GM19238 (cell line): ENCODE results near the gene SPNS2.

ENCODE experiments used
- DNase-seq: peaks from one replicate; pipeline ENCODE4 v3.0.0; 2011; ENCODE audit warnings: low spot score; ENCODE audit not compliant: insufficient read length

The SPNS2 gene

DNA sequence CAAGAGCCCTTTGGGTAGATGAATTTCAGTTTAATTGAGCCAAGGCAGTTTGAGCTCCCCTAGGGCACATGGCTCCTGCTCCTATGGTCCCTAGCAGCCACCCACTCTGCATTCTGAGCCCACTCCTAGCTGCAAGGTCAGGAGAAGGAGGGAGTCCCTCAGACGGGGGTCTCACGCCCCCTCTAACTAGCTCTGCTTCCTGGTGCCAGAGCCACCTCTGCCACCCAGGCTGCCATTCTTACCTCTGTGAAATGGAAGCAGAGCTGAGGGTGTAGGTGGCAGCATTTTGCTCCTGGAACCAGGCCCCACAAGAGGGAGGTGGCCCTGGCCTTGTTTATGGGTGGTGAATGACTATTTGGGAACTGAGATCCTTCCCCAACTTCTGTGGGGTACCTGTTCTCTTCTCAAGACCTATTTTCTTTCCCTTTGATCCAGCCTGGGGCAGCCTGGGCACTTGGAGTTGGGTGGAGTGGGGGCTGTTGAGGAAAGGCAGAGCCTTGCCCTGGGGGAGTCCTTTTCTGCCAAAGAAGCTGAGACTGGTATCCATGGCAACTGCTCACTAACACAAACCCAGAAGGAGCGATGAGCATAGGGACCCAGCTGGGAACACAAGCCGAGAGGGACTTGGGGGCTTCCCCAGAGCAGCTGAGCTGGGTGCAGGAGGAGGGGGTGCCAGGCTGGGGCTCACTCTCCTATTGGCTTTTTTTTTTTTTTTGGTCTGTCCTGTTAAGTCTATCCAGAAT, 4.8 kb downstream of the SPNS2 start:
- DNase-seq: no peak

DNA sequence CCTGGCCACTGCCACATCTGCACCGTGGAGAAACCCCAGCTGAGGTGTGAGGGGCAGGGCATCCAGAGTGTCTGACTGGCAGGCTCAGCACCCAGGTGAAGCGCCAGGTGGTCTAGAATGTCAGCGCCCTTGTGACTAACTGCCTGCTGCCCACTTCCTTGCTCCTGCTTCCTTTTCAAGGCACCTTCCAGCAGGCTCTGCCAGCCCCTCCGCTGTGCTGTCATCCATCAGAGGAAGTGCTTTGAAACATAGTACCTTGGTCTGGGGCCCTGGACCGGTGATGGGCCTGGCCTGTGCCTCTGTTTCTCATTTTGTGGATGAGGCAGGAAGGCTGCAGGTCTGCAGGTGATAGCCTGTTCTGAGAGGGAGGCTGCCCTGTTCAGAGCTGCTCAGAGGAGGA, 5.5 kb downstream of the SPNS2 start:
- no peak for DNase-seq

DNA sequence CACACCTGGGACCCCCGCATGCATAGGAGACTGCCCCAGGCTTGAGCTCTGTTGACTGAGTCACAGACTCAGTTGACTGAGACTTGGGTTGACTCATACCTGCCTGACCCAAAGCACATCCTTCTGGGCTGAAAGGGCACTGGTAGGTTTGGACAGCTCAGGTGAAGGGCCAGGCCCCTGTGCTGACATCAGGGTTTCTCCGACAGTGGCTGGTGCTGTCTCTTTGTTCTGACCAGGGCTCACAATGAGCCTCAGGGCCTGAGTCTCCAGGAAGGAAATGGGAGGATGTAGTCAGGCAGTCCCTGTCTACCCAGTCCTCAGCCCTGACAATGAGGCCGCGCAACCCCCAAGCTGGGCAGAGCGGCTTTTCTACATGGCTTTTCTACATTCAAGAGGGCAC, 6.5 kb downstream of the SPNS2 start:
- DNase-seq: no peak

DNA sequence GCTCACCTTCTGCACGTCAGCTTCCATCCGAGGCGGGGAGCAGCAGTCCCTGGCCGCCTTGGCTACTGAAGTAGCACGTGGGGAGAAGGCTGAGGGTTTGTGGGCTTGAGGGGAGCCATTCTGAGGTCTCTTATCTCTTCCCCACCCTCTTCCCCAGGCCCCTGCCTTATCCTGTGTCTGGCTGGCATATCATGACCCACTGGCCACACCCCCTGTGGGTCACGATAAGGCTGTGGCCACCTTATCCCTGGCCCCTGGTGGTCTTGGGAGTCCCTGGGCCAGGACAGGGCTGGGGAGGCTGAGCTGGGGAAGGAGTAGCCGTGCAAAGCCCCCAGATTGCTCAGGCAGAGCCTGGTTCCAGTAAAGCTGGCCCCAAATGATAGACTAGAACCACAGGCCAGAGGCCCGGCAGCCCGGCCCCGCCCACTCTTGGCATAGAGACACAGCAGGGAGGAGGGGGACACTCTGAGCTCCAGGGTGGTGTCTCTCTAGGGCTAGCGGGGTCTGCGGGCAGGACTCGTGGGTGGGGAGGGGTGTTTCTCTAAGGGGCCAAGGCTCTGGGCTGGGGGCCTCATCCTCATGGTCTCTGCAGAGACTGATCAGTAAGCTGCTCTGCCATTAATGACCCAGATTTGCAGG, 7.6 kb downstream of the SPNS2 start:
- DNase-seq: no peak

DNA sequence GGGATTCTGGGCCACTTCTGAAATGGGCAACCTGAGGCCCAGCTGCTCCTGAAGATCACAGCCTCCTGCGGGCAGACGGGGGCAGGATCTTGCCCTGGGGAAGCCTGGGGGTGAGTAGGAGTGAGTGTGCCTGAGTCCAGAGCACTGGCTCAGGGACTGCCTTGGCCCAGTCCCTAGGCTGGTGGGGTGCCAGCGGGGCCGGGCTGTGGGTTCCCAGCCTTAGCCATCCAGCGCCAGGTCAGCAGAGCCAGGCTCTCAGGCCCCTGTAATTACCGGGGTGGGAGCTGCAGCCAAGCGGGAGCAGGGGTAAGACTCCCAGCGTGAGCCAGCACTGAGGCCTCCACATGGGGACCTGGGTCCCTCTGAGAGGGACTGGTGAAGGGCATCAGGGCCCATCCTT, 8.2 kb downstream of the SPNS2 start:
- no peak for DNase-seq

DNA sequence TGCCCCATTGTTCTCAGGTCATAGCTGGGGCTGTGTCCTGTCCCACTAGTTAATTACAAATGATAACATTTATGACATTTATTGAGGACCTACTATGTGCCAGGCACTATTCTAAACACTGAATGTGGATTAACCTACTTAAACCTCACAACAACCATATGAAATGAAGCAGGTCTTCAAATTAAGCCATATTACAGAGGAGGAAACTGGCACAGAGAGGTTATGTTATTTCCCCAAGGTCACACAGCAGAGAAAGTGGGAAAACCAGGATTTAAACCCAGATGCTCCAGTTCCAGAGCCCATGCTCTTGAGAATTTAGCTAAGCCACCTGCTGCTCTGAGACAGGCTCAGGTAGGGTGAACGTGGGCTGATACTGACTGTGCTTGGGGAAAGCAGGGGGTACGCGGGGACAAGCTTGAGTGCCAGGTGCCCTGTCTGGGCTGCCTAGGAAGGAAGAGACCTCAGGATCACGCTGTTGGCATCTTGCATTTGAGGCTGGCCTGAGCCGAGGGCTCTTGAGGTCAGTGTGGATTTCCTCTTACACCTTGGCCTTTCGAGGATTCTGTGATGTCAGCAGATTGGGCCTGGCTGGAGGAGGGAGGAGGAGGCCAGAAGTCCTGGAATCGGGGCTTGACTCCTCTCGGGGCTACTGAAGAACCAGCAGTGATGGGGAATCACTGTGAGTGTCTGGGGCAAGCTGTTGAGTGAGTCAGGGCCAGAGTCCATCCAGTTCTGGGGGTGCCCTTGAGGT, 8.9 kb downstream of the SPNS2 start:
- DNase-seq: no peak

DNA sequence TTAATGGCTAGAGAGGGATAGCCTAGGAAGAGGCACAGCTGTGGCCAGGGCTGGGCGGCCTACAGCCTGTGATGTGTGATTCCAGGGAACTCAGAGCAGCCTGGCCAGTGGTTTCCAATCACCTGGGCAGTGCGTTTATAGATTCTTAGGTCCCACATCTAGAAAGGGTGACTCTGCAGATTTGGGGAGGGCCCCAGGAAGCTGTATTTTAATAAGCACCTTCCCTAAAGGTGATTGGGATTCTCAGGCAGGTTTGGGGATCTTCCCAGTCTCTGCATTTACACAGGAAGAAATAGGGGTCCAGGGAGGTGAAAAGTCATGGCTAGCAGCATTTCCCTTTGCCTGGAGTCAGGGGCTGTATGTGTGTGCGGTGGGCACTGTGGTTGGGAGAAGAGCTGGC, 9.5 kb downstream of the SPNS2 start:
- no peak for DNase-seq

DNA sequence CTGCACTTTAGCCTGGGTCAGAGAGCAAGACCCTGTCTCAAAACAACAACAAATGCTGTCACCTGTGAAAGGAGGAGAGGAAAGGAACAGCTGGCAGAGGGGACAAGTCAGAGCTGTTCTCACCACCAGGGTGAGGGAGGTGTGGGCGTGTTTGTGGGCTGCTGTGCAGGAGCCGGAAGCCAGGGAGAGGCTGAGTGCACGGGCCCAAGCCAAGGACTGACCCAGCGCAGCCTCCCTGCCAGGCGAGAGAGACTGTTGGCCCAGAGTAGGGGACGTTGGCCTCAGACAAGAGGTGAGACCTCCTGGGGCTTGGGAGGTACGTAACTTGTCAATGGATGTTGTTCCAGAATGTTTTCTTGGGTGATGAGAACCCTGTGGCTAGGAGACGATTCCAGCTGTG, 10.7 kb downstream of the SPNS2 start:
- DNase-seq: peak; percentile 69

DNA sequence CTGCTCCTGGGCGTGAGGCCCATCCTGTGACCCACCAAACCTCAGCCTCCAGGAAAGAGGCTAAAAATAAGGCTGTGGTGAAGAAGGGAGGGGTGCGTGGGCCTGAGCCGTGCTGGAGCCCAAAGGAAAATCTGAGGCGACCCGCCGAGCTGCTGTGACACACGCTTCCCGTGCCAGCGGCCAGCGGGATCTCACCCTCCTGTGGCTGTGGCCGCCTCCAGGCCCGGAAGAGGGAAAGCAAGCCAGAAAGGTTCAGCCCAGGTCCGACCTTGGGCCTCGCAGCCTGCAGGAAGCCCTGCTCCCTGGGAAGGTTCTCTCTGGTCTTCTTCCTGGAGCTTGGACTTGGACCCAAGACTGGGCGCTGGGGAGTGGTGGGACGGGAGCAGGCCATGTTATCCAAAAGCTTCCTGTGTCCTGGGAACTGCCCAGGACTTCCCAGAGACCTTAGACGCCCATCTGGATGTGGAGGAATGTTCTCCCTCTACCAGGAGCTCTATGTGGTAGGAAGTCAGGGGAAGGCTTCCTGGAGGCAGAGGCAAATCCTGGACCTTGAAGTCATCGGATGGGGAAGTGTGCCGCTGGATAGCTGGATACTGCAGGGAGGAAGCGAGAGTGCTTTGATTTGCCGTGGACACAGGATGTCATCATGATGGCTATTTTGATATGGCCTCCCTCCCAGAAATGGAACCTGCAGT, 11.4 kb downstream of the SPNS2 start:
- no peak for DNase-seq

DNA sequence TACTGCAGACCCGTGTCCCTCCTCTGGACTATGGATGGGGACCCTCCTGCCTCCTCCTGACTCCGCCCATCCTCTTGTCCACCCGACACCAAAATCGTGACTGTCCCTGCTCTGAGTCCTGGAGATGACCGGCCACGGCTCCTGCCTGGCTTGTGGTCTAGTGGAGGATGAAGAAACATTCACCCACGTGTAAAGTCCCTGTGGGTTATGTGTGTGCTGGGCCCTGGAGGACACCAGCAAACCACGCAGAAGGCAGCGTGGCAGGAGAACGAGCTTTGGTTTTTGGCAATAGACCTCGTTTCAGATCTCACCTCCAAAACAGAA, 11.9 kb downstream of the SPNS2 start:
- no peak for DNase-seq

DNA sequence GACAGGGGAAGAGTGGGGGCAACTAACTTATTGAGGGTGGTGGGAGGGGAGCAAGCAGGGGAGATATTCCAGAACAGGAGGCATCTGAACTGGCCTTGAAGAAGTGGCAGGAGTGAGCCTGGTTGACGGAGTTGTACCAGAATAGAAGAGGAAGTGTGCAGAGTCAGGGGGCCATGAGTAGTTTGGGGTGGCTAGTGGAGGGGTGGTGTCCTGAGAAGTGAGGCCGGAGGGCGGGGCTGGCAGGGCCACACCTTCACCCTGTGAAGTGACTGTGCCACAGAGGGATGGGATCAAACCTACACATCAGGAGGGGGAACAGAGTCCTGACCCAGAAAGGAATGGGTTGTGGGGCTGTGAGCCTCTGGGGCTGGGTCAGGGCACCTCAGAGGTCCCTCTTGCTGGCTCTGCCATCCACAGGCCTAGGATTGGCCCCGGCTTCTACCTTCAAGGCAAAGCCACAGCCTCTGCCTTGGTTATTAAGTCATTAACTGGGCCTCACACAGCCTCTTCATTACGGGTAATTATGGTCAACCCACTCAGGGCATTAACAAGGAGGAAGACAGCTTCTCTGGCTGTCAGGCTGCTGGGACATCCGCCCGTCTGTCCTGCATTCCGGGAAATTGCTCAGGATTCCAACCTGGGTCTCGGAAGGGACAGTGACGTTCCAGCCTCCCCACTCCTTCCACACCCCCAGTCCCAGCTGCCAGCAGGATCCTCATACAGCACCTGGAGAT, 12.7 kb downstream of the SPNS2 start:
- no peak for DNase-seq

DNA sequence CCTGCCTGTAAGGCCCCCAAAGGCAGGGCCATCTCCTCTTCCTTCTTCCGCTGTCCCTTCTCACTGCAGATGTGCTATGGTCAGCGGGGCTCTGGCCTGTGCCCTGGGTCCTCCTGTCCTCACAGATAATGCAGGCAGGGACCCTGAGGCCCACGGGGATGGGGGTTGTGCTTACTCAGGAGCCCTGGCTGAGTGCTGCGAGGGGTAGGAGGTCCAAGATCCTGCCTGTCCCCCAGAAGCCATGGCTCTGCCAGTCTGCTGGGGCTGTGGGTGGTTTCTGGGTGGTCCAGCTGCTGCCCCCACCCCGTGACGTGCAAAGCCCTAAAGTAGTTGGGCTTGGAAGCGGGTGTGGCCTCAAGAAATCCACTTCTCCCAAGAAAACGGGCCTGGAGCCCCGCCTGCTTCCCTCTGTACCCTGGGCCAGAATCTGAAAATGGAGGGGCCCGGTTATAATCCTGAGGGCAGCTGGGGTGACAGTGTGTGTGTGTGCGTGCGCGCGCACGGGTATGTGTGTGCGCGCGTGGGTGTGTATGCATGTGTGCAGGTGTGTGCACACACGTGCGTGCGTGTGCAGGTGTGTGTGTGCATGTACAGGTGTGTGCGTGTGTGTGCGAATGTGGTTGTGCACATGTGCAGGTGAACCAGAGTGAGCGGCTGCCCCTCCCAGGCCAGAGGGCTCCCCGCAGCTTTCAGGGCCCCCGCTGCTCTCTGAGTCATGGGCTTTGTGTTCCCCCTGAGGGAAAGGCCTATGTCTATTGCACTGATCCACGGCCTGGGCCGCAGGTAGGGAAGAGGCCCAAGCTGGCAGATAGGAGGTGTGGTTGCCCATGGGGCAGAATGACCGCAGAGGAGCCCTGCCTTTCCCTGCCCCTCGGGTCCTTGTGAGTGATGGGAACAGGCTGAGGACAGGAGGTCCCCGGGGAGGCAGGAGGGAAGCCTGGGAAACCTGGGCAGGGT, 13.8 kb downstream of the SPNS2 start:
- DNase-seq: no peak

DNA sequence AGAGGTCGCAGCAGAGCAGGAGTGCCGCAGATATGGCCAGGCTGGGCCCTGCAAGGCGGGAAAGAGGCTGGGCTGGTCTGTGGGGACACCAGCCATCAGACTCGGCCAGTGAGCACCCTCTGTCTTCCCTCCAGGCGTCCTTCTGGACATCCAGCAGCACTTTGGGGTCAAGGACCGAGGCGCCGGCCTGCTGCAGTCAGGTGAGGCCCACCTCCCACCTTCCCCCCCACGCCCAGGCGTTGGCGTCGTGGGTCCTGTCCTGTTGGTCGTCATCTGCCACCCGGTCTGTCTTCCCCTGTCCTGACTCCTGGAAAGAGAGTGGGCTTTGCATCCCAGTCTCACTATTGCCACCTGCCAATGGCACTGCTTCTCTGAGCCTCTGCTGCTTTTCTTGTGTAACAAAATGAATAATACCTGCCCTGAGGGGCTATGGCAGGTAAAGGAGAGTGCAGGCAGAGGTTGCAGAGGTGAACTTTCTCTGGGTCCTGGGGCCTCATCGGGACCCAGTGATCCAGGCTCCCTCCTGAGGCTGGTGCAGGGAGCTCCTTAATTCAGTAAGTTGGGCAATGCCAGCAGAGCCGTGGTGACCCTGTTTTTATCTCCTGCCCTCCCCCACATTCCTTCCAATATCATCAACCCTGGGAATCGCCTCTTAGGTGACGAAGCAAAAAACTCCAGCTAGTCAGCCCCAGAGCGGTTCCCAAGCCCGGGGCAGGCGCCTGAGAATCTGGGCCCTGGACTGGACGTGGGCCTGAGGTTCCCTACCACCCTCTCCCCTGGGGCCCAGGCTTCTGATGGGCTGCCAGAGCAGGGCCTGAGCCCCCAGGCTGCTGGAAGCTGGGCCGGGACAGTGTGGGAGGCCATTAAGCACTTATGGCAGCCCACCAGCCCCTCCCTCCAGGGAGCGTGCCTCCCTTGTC, 14.7 kb downstream of the SPNS2 start:
- no peak for DNase-seq

DNA sequence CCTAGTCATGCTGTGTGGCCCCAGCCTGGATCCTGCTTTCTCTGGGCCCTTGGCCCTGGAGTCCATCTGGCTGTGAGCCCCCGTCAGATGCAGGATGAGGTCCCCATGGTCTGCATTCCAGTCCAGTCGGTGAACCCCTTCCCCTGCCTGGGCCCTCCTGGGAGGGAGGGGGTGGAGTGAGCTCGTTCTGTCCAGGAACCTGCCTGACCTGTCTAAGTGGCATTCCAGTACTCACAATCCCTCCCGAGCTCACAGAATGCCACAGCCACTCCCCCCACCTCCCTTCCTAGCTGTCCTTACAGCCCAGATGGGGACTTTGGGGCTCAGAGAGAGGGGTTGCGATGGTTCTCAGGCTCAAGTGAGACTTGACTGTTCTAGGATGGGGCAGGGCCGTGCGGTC, 15.5 kb downstream of the SPNS2 start:
- no peak for DNase-seq

DNA sequence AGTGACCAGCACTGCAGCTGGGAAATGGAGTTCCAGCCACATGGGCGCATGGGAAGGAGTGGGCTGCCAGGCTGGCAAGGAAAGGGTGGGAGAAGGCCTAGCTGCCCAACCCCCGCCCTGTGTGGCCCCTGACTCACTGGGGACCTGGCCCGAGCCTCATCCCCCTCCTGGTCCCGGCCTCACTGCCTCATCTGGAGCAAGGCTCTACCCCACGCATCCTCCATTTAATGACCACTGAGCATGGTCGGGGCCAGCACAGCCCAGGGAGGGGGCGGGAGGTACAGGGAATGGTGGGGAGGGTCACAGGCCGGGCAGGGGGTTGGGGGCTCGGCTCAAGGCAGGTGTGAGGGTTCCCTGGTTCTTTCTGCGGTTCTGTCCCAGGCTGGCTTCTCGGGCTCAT, 16.1 kb downstream of the SPNS2 start:
- no peak for DNase-seq

DNA sequence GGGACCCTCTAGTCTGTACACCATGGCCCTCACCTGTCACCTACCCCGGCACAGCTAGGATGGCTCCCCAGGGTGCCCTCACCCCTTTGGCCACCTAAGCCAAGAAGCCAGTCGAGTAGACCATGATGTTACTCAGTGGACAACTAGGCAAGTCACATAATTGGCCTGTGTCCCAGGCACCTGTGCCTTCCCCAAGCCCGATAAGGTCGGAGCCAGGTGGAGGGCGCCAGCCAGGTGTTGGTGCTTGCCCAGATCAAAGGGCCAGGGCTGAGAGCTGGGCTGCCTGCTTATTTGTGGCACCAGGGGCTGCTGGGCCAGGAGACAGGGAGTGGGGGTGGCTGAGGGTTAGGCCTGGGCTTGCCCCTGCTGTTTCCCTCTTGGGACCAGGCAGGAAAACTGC, 16.8 kb downstream of the SPNS2 start:
- DNase-seq: no peak

DNA sequence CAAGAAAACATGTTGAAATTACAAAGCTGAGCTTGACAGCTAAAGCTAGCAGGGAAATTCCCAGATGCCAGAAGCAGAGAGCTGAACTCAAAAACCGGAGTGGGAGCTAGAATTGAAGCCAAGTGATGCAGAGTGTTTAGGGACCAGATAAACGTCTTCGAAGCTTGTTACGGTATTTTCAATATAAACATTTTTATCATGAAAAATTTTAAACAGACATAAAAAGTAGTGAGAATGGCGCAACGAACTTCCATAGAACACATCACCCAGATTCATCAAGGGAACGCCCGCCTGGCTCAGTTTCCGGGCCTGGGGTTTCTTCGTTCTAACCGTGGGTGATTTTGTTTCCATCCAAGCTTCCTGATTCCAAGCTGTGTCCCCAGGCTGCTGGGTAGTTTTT, 18.1 kb downstream of the SPNS2 start:
- no peak for DNase-seq

DNA sequence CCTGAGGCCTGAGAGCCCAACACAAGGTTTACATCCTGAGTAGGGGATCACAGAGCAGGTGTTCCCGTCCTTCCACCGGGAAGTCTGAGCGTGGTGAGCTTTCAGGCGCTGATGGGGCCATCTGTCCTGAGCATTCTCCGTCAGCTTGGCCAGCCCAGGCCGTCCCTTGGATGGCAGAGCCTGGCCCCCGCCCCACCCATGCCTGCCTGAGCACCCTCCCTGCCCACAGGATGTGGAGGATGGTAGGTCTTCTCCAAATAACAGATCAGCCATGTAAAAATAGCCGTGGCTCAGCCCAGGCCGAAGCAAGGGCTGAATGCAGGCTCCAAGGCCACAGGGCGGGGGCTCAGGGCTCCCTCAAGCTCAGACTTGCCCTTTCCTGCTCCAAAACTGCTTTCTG, 20.2 kb downstream of the SPNS2 start:
- DNase-seq: no peak

DNA sequence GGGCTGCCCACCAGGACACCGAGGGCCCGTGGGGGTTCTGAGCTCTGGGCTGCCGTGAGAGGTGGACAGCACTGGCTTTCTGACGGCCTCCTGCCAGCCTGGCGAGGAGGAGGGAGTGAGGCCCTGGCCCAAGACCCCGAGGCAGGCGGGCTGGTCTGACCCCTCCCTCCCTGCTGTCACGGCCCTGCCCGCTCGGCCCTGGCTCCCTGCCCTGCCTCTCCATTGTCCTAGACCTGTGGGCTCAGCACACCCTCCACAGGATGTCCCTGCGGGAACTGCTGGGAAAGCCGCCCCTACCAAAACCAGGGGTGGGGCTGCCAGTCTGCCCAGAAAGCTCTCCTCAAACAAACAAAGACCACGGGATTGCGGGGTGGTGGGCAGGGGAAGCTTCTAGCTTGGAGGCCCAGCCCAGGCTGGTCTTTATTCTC, 20.7 kb downstream of the SPNS2 start:
- no peak for DNase-seq
